Measurements from ENCODE around the gene TNNI2. TPM values are rescaled to one million over a fixed set of nuclear protein-coding genes. Genes with fewer than 3 reads are reported as not detected.

TNNI2 gene
- total RNA-seq, 1 donor from 2014 or later, result not detected

GRCh38 chr11:1854132-1854948, 15.6 kb downstream of the TNNI2 start:
- DNase-seq (ENCODE audit: low spot score) (no peak), ATAC-seq (no peak)
- intact Hi-C loops (cut with DNase I), result no loop called here

- no peak for ATAC-seq
- DNase-seq (ENCODE audit: low spot score), result no peak
- intact Hi-C loops (cut with DNase I), result no loop called here
Measured at GRCh38 chr11:1854949-1855885, 16.4 kb downstream of the TNNI2 start.

GRCh38 chr11:1855886-1856265, 17.1 kb downstream of the TNNI2 start:
- intact Hi-C loops (cut with DNase I), result no loop called here
- ATAC-seq, result no peak

GRCh38 chr11:1856306-1857005, 17.7 kb downstream of the TNNI2 start:
- intact Hi-C loops (cut with DNase I), result no loop called here
- no peak for ATAC-seq
- no peak for DNase-seq (ENCODE audit: low spot score)

More at GRCh38 chr11:1855886-1856265, 17.1 kb downstream of the TNNI2 start:
- DNase-seq (ENCODE audit: low spot score), result no peak

- DNase-seq (ENCODE audit: low spot score) (no peak), ATAC-seq (no peak)
- intact Hi-C loops (cut with DNase I), result no loop called here
Measured at GRCh38 chr11:1857064-1857463, 18.3 kb downstream of the TNNI2 start.

- ATAC-seq, result no peak
- intact Hi-C loops (cut with DNase I), result no loop called here
- no peak for DNase-seq (ENCODE audit: low spot score)
Measured at GRCh38 chr11:1858154-1858553, 19.4 kb downstream of the TNNI2 start.

- DNase-seq (ENCODE audit: low spot score) (no peak), ATAC-seq (no peak)
- intact Hi-C loops (cut with DNase I), result no loop called here
Measured at GRCh38 chr11:1858576-1858975, 19.8 kb downstream of the TNNI2 start.

- intact Hi-C loops (cut with DNase I), result no loop called here
- ATAC-seq, result no peak
- DNase-seq (ENCODE audit: low spot score), result no peak
Measured at GRCh38 chr11:1859004-1859403, 20.2 kb downstream of the TNNI2 start.

- intact Hi-C loops (cut with DNase I), result loop anchor here (1.0 kb wide), 1 partner anchor 31 kb away; the partner anchor contains the start of gene PRR33
- no peak for ATAC-seq
- no peak for DNase-seq (ENCODE audit: low spot score)
Measured at GRCh38 chr11:1860108-1860507, 21.3 kb downstream of the TNNI2 start.

- no peak for DNase-seq (ENCODE audit: low spot score)
- ATAC-seq, result no peak
- intact Hi-C loops (cut with DNase I), result no loop called here
Measured at GRCh38 chr11:1861435-1862411, 22.9 kb downstream of the TNNI2 start.

- no peak for DNase-seq (ENCODE audit: low spot score)
Measured at GRCh38 chr11:1862588-1863351, 24.0 kb downstream of the TNNI2 start.

GRCh38 chr11:1863352-1864216, 24.8 kb downstream of the TNNI2 start:
- intact Hi-C loops (cut with DNase I), result no loop called here
- DNase-seq (ENCODE audit: low spot score) (peak; percentile 87), ATAC-seq (peak; percentile 92)

More at GRCh38 chr11:1862588-1863351, 24.0 kb downstream of the TNNI2 start:
- intact Hi-C loops (cut with DNase I), result no loop called here
- peak; percentile 2 for ATAC-seq

- no peak for DNase-seq (ENCODE audit: low spot score)
- ATAC-seq, result peak; percentile 17
- intact Hi-C loops (cut with DNase I), result no loop called here
Measured at GRCh38 chr11:1864231-1864630, 25.4 kb downstream of the TNNI2 start.

GRCh38 chr11:1864831-1865665, 26.3 kb downstream of the TNNI2 start:
- intact Hi-C loops (cut with DNase I), result no loop called here
- no peak for DNase-seq (ENCODE audit: low spot score)
- ATAC-seq, result peak; percentile 14

GRCh38 chr11:1866226-1866625, 27.4 kb downstream of the TNNI2 start:
- no peak for DNase-seq (ENCODE audit: low spot score)
- ATAC-seq, result no peak
- intact Hi-C loops (cut with DNase I), result no loop called here

GRCh38 chr11:1866776-1867175, 28.0 kb downstream of the TNNI2 start:
- DNase-seq (ENCODE audit: low spot score) (no peak), ATAC-seq (no peak)
- intact Hi-C loops (cut with DNase I), result no loop called here

All from sciatic nerve (tissue), 2 donors.